GM23338 (cell line): ENCODE measurements around the gene TNKS2. TPM values are rescaled to one million over a fixed set of nuclear protein-coding genes. Genes with fewer than 3 reads are reported as not detected.

Experiments used
- ATAC-seq: fragments of 200-7000 bp; cut with Tn5 transposase; 3 replicates; pipeline ENCODE4 v1.9.1; 2020
- DNase-seq: peaks from one replicate; pipeline ENCODE4 v3.0.0-alpha.2; 2015; ENCODE audit warnings: low spot score
- H2AFZ ChIP-seq: fragments of 200-600 bp; sonication (generic); 2 replicates; pipeline ENCODE4 v1.8.0; 2016; ENCODE audit warnings: antibody characterized with exemption, mild to moderate bottlenecking, moderate library complexity
- H3F3A ChIP-seq: fragments of 200-600 bp; sonication (generic); replicated peaks from 2 replicates; pipeline ENCODE4 v1.8.0; 2017; ENCODE audit warnings: antibody characterized with exemption, mixed run types, low read depth
- H3K27ac ChIP-seq: fragments of 200-600 bp; sonication (generic); 2 replicates; pipeline ENCODE4 v1.6.1; 2016; ENCODE audit warnings: low read depth
- H3K27me3 ChIP-seq: fragments of 200-600 bp; sonication (generic); 2 replicates; pipeline ENCODE4 v1.8.0; 2016; ENCODE audit warnings: mild to moderate bottlenecking, mixed run types, moderate library complexity; ENCODE audit not compliant: insufficient read depth
- H3K36me3 ChIP-seq: fragments of 200-600 bp; sonication (generic); 2 replicates; pipeline ENCODE4 v1.8.0; 2016; ENCODE audit warnings: mild to moderate bottlenecking; ENCODE audit not compliant: insufficient read depth
- H3K4me1 ChIP-seq: fragments of 200-600 bp; sonication (generic); 2 replicates; pipeline ENCODE4 v1.8.0; 2016; ENCODE audit warnings: mild to moderate bottlenecking, moderate library complexity; ENCODE audit not compliant: insufficient read depth
- H3K4me2 ChIP-seq: fragments of 200-600 bp; sonication (generic); 2 replicates; pipeline ENCODE4 v1.7.1; 2017; ENCODE audit warnings: mixed run types
- H3K4me3 ChIP-seq: fragments of 200-600 bp; sonication (generic); 2 replicates; pipeline ENCODE4 v1.6.1; 2016; ENCODE audit warnings: mixed run types
- H3K79me2 ChIP-seq: fragments of 200-600 bp; sonication (generic); replicated peaks from 2 replicates; pipeline ENCODE4 v1.8.0; 2017; ENCODE audit warnings: mild to moderate bottlenecking; ENCODE audit not compliant: insufficient read depth
- H3K9me2 ChIP-seq: fragments of 200-600 bp; sonication (generic); 2 replicates; pipeline ENCODE4 v1.8.0; 2017; ENCODE audit not compliant: insufficient read depth
- H4K20me1 ChIP-seq: fragments of 200-600 bp; sonication (generic); replicated peaks from 2 replicates; pipeline ENCODE4 v1.8.0; 2017; ENCODE audit warnings: mild to moderate bottlenecking; ENCODE audit not compliant: insufficient read depth
- H3K27ac Mint-ChIP-seq: 2 replicates; pipeline ENCODE4 v1.8.0; 2020; ENCODE audit warnings: inconsistent platforms, mild to moderate bottlenecking, moderate library complexity, mixed read lengths
- H3K27me3 Mint-ChIP-seq: 3 replicates; pipeline ENCODE4 v1.8.0; 2022; ENCODE audit warnings: low read depth, mild to moderate bottlenecking, moderate library complexity, mixed read lengths, inconsistent platforms; ENCODE audit not compliant: insufficient read depth, poor library complexity
- H3K36me3 Mint-ChIP-seq: 3 replicates; pipeline ENCODE4 v1.8.0; 2021; ENCODE audit warnings: low read depth, mild to moderate bottlenecking, inconsistent platforms, moderate library complexity, mixed read lengths
- H3K4me1 Mint-ChIP-seq: 3 replicates; pipeline ENCODE4 v1.8.0; 2020; ENCODE audit warnings: mild to moderate bottlenecking, inconsistent platforms, mixed read lengths
- H3K4me3 Mint-ChIP-seq: 3 replicates; pipeline ENCODE4 v1.8.0; 2021; ENCODE audit warnings: moderate library complexity, mild to moderate bottlenecking, inconsistent platforms, mixed read lengths
- H3K9me3 Mint-ChIP-seq: 3 replicates; pipeline ENCODE4 v1.8.0; 2020; ENCODE audit warnings: moderate library complexity, mild to moderate bottlenecking, inconsistent platforms, mixed read lengths
- CREB1 ChIP-seq: fragments of 250-450 bp; sonication (Bioruptor Pico); IDR thresholded peaks from 2 replicates; pipeline ENCODE4 v1.5.0; 2020; ENCODE audit warnings: low read depth, mild to moderate bottlenecking, moderate library complexity
- EZH2phosphoT487 ChIP-seq: fragments of 200-600 bp; sonication (generic); IDR thresholded peaks from one replicate; pipeline ENCODE4 v1.8.1; 2018; ENCODE audit warnings: antibody characterized with exemption; ENCODE audit not compliant: unreplicated experiment
- JUNB ChIP-seq: IDR thresholded peaks from one replicate; pipeline ENCODE4 v1.6.1; 2016; ENCODE audit warnings: antibody characterized with exemption; ENCODE audit not compliant: unreplicated experiment
- NANOG ChIP-seq: IDR thresholded peaks from 2 replicates; pipeline ENCODE4 v1.6.1; 2016; ENCODE audit warnings: antibody characterized with exemption, borderline replicate concordance
- POLR2AphosphoS5 ChIP-seq: IDR thresholded peaks from 2 replicates; pipeline ENCODE4 v1.6.1; 2016; ENCODE audit warnings: antibody characterized with exemption, low read depth
- ZNF114 ChIP-seq: fragments of 250-450 bp; sonication (Bioruptor Pico); IDR thresholded peaks from 2 replicates; pipeline ENCODE4 v1.5.0; 2020; ENCODE audit warnings: mild to moderate bottlenecking, moderate library complexity
- ZNF331 ChIP-seq: fragments of 250-450 bp; sonication (Bioruptor Pico); IDR thresholded peaks from 2 replicates; pipeline ENCODE4 v1.5.0; 2020; ENCODE audit warnings: low read depth, mild to moderate bottlenecking, moderate library complexity
- polyA plus RNA-seq: library from polyadenylated mRNA; unstranded; fragments of >200 nt; fragmentation: Nextera tagmentation; extraction: Ambion mirVana; gene quantifications from 2 replicates; pipeline ENCODE4 v1.2.1, GENCODE V29; 2016
- total RNA-seq: library from RNA; depleted of rRNA; stranded (reverse); fragments of >200 nt; shearing (Covaris generic); gene quantifications from 2 replicates; pipeline ENCODE4 v1.2.3, GENCODE V29; 2014
- TF ChIP-seq, protein P1 (sequence below): IDR thresholded peaks from 2 replicates; pipeline ENCODE4 v1.6.1; 2016; ENCODE audit warnings: antibody characterized with exemption
- TF ChIP-seq, protein P2 (sequence below): fragments of 250-450 bp; sonication (Bioruptor Pico); IDR thresholded peaks from 2 replicates; pipeline ENCODE4 v1.5.0; 2020; ENCODE audit warnings: mild to moderate bottlenecking, moderate library complexity

TNKS2 gene
- total and polyA plus RNA-seq, 2 experiments from 2014 or later: 23.5 to 85.5 TPM

DNA sequence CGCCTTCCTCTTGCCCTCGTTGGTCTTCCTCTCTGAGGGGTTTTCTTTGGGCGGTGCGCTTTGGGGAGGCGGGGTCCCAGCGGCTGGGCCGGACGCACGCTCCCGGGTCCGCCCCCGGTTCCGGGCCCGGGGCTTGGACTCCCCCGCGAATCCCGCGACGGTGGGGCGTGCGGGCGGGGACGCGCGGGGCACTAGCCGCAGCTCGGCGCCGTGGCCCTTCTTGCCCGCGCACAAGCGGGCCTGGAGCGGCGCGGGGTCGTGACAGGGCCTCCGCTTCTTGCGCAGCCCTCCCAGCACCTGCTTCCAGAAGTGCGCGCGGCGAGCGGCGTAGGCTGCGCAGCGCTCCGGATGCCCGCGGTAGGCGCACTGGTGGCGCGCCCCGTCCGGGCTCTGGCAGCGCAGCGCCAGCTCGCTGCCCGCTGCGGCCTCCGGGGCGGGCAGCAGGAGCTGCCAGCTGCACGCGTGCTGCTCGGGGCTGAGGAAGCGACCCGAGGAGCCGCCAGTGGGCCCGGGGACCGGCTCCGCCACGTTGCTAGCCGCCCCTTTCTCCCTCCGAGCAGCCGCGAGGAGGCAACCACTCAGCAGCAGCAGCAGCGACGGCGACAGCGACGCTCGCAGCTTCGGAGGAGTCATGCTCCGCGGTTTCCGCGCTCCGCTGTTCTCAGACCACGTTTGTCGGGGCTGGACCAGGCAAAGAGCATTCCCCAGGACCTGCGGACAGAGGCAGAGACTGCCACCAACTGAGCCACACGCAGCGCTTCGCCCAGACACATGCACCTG, 110.3 kb downstream of the TNKS2 start (continued):
- no peak for TF ChIP-seq JUNB
- TF ChIP-seq EZH2phosphoT487: no peak
- TF ChIP-seq ZNF331 (CRISPR knock-in tag): no peak
- TF ChIP-seq, protein P1, sequence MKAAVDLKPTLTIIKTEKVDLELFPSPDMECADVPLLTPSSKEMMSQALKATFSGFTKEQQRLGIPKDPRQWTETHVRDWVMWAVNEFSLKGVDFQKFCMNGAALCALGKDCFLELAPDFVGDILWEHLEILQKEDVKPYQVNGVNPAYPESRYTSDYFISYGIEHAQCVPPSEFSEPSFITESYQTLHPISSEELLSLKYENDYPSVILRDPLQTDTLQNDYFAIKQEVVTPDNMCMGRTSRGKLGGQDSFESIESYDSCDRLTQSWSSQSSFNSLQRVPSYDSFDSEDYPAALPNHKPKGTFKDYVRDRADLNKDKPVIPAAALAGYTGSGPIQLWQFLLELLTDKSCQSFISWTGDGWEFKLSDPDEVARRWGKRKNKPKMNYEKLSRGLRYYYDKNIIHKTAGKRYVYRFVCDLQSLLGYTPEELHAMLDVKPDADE: no peak
- no peak; the same call in 1 of the 2 replicates for TF ChIP-seq CREB1 (CRISPR knock-in tag)
- peak; percentile 25; the same call in 1 of the 2 replicates for TF ChIP-seq POLR2AphosphoS5

DNA sequence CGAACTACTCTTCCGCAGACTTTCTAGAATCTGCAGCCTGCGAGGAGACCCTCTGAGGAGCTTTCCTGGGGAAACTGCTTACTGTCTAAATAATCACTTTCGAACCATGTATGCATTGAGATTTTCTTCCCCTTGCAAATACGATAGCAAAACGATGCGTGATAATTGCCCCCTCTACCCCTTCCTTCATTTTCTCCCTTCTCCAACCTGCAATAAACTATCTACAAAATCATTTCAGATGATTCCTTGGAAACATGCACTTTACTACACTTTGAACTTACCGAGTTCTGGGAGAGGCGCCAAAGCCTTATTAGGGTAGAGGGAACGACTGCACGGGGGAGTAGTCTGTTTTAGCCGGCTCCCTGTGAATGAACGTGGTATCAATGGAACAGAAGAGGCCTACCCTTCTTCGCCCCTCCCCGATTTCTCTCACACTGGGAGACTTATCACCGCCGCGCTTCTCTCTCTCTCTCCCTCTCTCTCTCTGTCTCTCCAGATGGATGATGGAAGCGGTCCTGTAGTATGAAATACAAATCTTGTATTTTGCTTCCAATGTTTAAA, 111.0 kb downstream of the TNKS2 start, which contains the start of gene FGFBP3:
Gene FGFBP3, minus strand, starts transcription at position 370 of the 561 bp plus-strand sequence. CDS start 517 bp downstream, outside the sequence.
- H3K4me2 ChIP-seq: peak within 1 kb of the TSS; percentile 92
- TF ChIP-seq ZNF114 (CRISPR knock-in tag) (no peak), POLR2AphosphoS5 (peak; percentile 45; the same call in 1 of the 2 replicates)

DNA sequence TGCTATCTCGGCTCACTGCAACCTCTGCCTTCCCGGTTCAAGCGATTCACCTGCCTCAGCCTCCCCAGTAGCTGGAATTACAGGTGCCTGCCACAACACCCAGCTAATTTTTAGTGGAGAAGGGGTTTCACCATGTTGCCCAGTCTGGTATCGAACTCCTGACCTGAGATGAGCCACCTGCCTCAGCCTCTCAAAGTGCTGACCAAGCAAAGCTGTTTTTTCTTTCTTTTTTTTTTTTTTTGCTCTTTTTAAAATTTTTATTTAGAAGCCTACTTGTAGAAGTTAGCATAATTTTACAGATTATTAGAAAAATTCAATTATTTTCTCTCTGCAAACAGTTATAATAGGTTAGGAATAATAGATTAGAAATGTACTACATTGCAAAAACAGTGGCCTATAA, 112.2 kb downstream of the TNKS2 start:
- H3K4me3 Mint-ChIP-seq: peak overlapping the region; percentile 33; the same call in 2 of the 3 replicates
- Histone ChIP-seq H2AFZ (no peak overlapping the region), H4K20me1 (no peaks in the 10 kb centered on the region), H3K79me2 (peaks cover 23% of the 10 kb centered on the region), H3F3A (no peaks in the 10 kb centered on the region), H3K9me2 (no peaks in the 10 kb centered on the region), H3K27ac (no peak overlapping the region), H3K36me3 (peaks cover 8% of the 10 kb centered on the region; the same call in 1 of the 2 replicates), H3K4me1 (peaks cover 21% of the 10 kb centered on the region), H3K4me3 (no peak overlapping the region), H3K27me3 (no peaks in the 10 kb centered on the region), H3K4me2 (no peak overlapping the region)
- H3K9me3 Mint-ChIP-seq: no peaks in the 10 kb centered on the region; the same call in 2 of the 3 replicates
- no peak for DNase-seq
- H3K27me3 Mint-ChIP-seq: peaks cover 13% of the 10 kb centered on the region
- H3K36me3 Mint-ChIP-seq: peaks cover 28% of the 10 kb centered on the region
- H3K4me1 Mint-ChIP-seq: peaks cover 23% of the 10 kb centered on the region
- no peak overlapping the region for H3K27ac Mint-ChIP-seq
- ATAC-seq: no peak
- TF ChIP-seq NANOG: no peak
- TF ChIP-seq, protein P2, sequence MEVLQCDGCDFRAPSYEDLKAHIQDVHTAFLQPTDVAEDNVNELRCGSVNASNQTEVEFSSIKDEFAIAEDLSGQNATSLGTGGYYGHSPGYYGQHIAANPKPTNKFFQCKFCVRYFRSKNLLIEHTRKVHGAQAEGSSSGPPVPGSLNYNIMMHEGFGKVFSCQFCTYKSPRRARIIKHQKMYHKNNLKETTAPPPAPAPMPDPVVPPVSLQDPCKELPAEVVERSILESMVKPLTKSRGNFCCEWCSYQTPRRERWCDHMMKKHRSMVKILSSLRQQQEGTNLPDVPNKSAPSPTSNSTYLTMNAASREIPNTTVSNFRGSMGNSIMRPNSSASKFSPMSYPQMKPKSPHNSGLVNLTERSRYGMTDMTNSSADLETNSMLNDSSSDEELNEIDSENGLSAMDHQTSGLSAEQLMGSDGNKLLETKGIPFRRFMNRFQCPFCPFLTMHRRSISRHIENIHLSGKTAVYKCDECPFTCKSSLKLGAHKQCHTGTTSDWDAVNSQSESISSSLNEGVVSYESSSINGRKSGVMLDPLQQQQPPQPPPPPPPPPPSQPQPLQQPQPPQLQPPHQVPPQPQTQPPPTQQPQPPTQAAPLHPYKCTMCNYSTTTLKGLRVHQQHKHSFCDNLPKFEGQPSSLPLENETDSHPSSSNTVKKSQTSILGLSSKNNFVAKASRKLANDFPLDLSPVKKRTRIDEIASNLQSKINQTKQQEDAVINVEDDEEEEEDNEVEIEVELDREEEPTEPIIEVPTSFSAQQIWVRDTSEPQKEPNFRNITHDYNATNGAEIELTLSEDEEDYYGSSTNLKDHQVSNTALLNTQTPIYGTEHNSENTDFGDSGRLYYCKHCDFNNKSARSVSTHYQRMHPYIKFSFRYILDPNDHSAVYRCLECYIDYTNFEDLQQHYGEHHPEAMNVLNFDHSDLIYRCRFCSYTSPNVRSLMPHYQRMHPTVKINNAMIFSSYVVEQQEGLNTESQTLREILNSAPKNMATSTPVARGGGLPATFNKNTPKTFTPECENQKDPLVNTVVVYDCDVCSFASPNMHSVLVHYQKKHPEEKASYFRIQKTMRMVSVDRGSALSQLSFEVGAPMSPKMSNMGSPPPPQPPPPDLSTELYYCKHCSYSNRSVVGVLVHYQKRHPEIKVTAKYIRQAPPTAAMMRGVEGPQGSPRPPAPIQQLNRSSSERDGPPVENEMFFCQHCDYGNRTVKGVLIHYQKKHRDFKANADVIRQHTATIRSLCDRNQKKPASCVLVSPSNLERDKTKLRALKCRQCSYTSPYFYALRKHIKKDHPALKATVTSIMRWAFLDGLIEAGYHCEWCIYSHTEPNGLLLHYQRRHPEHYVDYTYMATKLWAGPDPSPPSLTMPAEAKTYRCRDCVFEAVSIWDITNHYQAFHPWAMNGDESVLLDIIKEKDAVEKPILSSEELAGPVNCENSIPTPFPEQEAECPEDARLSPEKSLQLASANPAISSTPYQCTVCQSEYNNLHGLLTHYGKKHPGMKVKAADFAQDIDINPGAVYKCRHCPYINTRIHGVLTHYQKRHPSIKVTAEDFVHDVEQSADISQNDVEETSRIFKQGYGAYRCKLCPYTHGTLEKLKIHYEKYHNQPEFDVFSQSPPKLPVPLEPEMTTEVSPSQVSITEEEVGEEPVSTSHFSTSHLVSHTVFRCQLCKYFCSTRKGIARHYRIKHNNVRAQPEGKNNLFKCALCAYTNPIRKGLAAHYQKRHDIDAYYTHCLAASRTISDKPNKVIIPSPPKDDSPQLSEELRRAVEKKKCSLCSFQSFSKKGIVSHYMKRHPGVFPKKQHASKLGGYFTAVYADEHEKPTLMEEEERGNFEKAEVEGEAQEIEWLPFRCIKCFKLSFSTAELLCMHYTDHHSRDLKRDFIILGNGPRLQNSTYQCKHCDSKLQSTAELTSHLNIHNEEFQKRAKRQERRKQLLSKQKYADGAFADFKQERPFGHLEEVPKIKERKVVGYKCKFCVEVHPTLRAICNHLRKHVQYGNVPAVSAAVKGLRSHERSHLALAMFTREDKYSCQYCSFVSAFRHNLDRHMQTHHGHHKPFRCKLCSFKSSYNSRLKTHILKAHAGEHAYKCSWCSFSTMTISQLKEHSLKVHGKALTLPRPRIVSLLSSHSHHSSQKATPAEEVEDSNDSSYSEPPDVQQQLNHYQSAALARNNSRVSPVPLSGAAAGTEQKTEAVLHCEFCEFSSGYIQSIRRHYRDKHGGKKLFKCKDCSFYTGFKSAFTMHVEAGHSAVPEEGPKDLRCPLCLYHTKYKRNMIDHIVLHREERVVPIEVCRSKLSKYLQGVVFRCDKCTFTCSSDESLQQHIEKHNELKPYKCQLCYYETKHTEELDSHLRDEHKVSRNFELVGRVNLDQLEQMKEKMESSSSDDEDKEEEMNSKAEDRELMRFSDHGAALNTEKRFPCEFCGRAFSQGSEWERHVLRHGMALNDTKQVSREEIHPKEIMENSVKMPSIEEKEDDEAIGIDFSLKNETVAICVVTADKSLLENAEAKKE (CRISPR knock-in tag): no peak
- no peak for TF ChIP-seq EZH2phosphoT487
- TF ChIP-seq POLR2AphosphoS5: no peak

More for the DNA sequence above, 111.0 kb downstream of the TNKS2 start, which contains the start of gene FGFBP3:
- H3K9me2 ChIP-seq: no peaks in the 10 kb centered on the region
- peaks cover 3% of the 10 kb centered on the region; the same call in 2 of the 3 replicates for H3K9me3 Mint-ChIP-seq
- H3K36me3 ChIP-seq: peaks cover 8% of the 10 kb centered on the region; the same call in 1 of the 2 replicates
- ATAC-seq: peak; percentile 66
- peaks cover 26% of the 10 kb centered on the region for H3K4me1 Mint-ChIP-seq
- H3K27ac Mint-ChIP-seq: peak within 1 kb of the TSS; percentile 43
- H3K4me1 ChIP-seq: peaks cover 21% of the 10 kb centered on the region
- DNase-seq: peak; percentile 85
- no peaks in the 10 kb centered on the region for H3F3A ChIP-seq
- H3K36me3 Mint-ChIP-seq: peaks cover 41% of the 10 kb centered on the region
- peaks cover 23% of the 10 kb centered on the region for H3K79me2 ChIP-seq
- peak within 1 kb of the TSS; percentile 25; the same call in 1 of the 2 replicates for H2AFZ ChIP-seq
- H4K20me1 ChIP-seq: no peaks in the 10 kb centered on the region
- peak within 1 kb of the TSS; percentile 67; the same call in 1 of the 2 replicates for H3K27ac ChIP-seq
- H3K27me3 Mint-ChIP-seq: peaks cover 13% of the 10 kb centered on the region
- H3K4me3 ChIP-seq: peak within 1 kb of the TSS; percentile 82
- no peaks in the 10 kb centered on the region for H3K27me3 ChIP-seq
- peak within 1 kb of the TSS; percentile 87 for H3K4me3 Mint-ChIP-seq
